ENCODE measurements around the gene YJU2.
"Not testable (repeated sequence)": the region's sequence is repeated elsewhere in the genome, so short reads cannot be mapped to it uniquely, and the experiment has no call there.

Gene YJU2

DNA sequence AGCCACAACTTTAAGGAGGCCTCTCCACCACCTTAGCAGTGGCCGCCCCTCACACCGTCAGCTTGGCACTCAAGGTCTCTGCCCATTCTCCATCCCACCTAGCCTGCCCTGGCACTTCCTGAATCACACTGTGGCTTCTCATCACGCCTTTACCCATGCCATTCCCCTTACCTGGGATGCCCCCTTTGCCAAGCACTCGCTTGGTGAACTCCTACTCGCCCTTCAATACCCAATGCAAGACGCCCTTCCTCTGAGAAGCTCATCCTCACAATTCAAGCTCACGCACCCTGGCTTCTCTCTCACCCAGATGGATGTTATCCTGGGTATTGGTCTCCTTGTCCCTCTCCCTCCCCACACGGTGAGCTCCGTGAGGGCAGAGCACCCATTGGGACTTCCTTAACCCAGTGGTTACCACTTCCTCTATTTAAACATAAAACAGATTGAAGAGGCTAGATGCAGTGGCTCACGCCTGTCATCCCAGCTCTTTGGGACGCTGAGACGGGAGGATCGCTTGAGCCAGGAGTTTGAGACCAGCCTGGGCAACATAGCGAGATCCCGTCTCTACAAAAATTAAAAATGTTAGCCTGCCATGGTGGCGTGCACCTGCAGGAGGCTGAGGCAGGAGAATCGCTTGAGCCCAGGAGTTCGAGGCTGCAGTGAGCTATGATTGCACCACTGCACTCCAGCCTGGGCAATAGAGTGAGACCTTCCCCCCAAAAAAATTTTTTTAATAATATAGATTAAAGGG, 19.5 kb downstream of the YJU2 start:
- DNase-seq (ENCODE audit: low read depth in 1 of 2, low spot score in 1 of 2): no peak
- no peak for TF ChIP-seq JUND (IDR thresholded peaks at IDR 0.05; ENCODE audit: low read depth)
- in situ Hi-C loops (cut with HindIII; ENCODE audit: low pct_unique_long_range_greater_than_20kb, low sequenced_read_pairs): no loop called here

GRCh38 chr19:4267101-4267900, 20.4 kb downstream of the YJU2 start:
- in situ Hi-C loops (cut with HindIII; ENCODE audit: low pct_unique_long_range_greater_than_20kb, low sequenced_read_pairs): no loop called here
- no peak for TF ChIP-seq JUND (IDR thresholded peaks at IDR 0.05; ENCODE audit: low read depth)
- DNase-seq (ENCODE audit: low read depth in 1 of 2, low spot score in 1 of 2): peak in 1 of 2 experiments; percentile 71

- in situ Hi-C loops (cut with HindIII; ENCODE audit: low pct_unique_long_range_greater_than_20kb, low sequenced_read_pairs): no loop called here
- DNase-seq (ENCODE audit: low read depth in 1 of 2, low spot score in 1 of 2): no peak
- no peak for TF ChIP-seq JUND (IDR thresholded peaks at IDR 0.05; ENCODE audit: low read depth)
Measured at GRCh38 chr19:4267901-4268815, 21.3 kb downstream of the YJU2 start.

- no peak for DNase-seq (ENCODE audit: low read depth in 1 of 2, low spot score in 1 of 2)
- in situ Hi-C loops (cut with HindIII; ENCODE audit: low pct_unique_long_range_greater_than_20kb, low sequenced_read_pairs): no loop called here
- no peak for TF ChIP-seq JUND (IDR thresholded peaks at IDR 0.05; ENCODE audit: low read depth)
Measured at GRCh38 chr19:4268816-4269430, 22.0 kb downstream of the YJU2 start.

DNA sequence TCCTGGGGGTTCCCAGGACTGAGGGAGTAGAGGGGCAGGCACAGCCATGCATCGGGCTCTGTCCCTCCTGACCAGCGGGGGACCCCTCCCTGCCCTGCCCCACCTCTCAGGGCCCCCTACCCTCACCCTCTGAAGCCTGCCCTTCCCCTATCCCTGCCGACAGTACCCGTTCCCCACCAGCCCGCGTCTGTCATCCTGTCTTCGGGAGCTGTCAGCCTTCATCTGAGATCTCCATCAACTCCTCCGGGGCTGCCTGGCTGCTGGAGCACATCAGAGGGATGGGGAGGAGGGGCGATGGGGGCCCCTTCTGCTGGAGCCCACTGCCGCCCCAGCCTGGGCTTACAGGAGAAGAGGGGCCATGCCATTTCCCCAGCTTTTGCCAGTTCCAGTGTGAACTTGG, 26.0 kb downstream of the YJU2 start:
- no peak for TF ChIP-seq JUND (IDR thresholded peaks at IDR 0.05; ENCODE audit: low read depth)
- DNase-seq (ENCODE audit: low read depth in 1 of 2, low spot score in 1 of 2): no peak
- in situ Hi-C loops (cut with HindIII; ENCODE audit: low pct_unique_long_range_greater_than_20kb, low sequenced_read_pairs): no loop called here

GRCh38 chr19:4274321-4274686, 27.4 kb downstream of the YJU2 start:
- DNase-seq (ENCODE audit: low read depth in 1 of 2, low spot score in 1 of 2); in situ Hi-C loops (cut with HindIII; ENCODE audit: low pct_unique_long_range_greater_than_20kb, low sequenced_read_pairs): not testable (repeated sequence)

- TF ChIP-seq JUND (IDR thresholded peaks at IDR 0.05; ENCODE audit: low read depth): no peak
- in situ Hi-C loops (cut with HindIII; ENCODE audit: low pct_unique_long_range_greater_than_20kb, low sequenced_read_pairs): no loop called here
Measured at GRCh38 chr19:4277191-4277696, 30.4 kb downstream of the YJU2 start.

GRCh38 chr19:4278010-4278409, 31.1 kb downstream of the YJU2 start:
- no peak for TF ChIP-seq JUND (IDR thresholded peaks at IDR 0.05; ENCODE audit: low read depth)
- DNase-seq (ENCODE audit: low read depth in 1 of 2, low spot score in 1 of 2): no peak
- in situ Hi-C loops (cut with HindIII; ENCODE audit: low pct_unique_long_range_greater_than_20kb, low sequenced_read_pairs): no loop called here

More at GRCh38 chr19:4277191-4277696, 30.4 kb downstream of the YJU2 start:
- DNase-seq (ENCODE audit: low read depth in 1 of 2, low spot score in 1 of 2): no peak

- in situ Hi-C loops (cut with HindIII; ENCODE audit: low pct_unique_long_range_greater_than_20kb, low sequenced_read_pairs): no loop called here
- no peak for TF ChIP-seq JUND (IDR thresholded peaks at IDR 0.05; ENCODE audit: low read depth)
Measured at GRCh38 chr19:4278419-4279266, 31.8 kb downstream of the YJU2 start, which contains the start of gene SHD. SHD (plus strand) TSS chr19:4279266; CDS start chr19:4280064, 798 bp downstream.

DNA sequence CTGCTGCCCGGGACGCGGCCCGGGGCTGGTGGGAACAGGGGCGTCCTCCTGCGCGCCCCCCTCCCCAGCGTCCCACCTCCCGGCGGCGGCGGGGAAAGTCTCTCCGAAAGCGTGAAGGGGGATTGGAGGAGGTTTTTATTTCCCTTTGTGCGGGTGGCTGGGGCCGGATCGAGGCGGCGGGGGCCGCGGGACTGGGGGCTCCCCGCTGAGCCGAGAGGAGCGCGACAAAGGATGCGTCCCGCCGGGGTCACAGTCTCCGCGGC, 32.3 kb downstream of the YJU2 start:
- in situ Hi-C loops (cut with HindIII; ENCODE audit: low pct_unique_long_range_greater_than_20kb, low sequenced_read_pairs): no loop called here
- DNase-seq (ENCODE audit: low read depth in 1 of 2, low spot score in 1 of 2): no peak
- no peak for TF ChIP-seq JUND (IDR thresholded peaks at IDR 0.05; ENCODE audit: low read depth)

More at GRCh38 chr19:4278419-4279266, 31.8 kb downstream of the YJU2 start, which contains the start of gene SHD:
- no peak for DNase-seq (ENCODE audit: low read depth in 1 of 2, low spot score in 1 of 2)

Measured in T47D (cell line).